BJ (cell line): ENCODE data around the gene TEX13A. TPM values are rescaled to one million over a fixed set of nuclear protein-coding genes. Genes with fewer than 3 reads are reported as not detected.

Experiments
- CTCF ChIA-PET: fragments of 350-600 bp; formaldehyde crosslinking; extraction: SDS; loops from one replicate; lab custom pipeline; 2021; ENCODE audit warnings: antibody characterized with exemption, inconsistent platforms; lab: Yijun Ruan, JAX
- POLR2A ChIA-PET: fragments of 300-600 bp; sonication (Branson Sonifier 250); formaldehyde crosslinking; extraction: SDS; loops from one replicate; lab custom pipeline; 2021; ENCODE audit warnings: antibody characterized with exemption; lab: Charles Lee
- DNase-seq: peaks from one replicate; pipeline ENCODE4 v3.0.0-alpha.2; 2011; ENCODE audit warnings: low read depth
- H3K27me3 ChIP-seq: 2 replicates; pipeline ENCODE4 v1.6.0; 2011; ENCODE audit warnings: low read length; ENCODE audit not compliant: control insufficient read depth, insufficient read depth
- H3K36me3 ChIP-seq: 2 replicates; pipeline ENCODE4 v1.5.1; 2011; ENCODE audit warnings: low read length; ENCODE audit not compliant: control insufficient read depth, insufficient read depth
- H3K4me3 ChIP-seq: 2 replicates; pipeline ENCODE4 v1.5.1; 2011; ENCODE audit warnings: low read depth, mild to moderate bottlenecking, control low read depth, low read length
- CTCF ChIP-seq: IDR thresholded peaks from 2 replicates; pipeline ENCODE4 v1.5.1; 2011; ENCODE audit warnings: low read depth, mild to moderate bottlenecking, control low read depth, inconsistent platforms, low read length, moderate library complexity; ENCODE audit not compliant: insufficient read depth
- polyA plus RNA-seq: library from polyadenylated mRNA; depleted of rRNA; stranded (reverse); fragments of >200 nt; gene quantifications from 2 replicates; pipeline ENCODE4 v1.2.3, GENCODE V29; 2011

TEX13A gene
- polyA plus RNA-seq, 1 experiment: not detected

DNA sequence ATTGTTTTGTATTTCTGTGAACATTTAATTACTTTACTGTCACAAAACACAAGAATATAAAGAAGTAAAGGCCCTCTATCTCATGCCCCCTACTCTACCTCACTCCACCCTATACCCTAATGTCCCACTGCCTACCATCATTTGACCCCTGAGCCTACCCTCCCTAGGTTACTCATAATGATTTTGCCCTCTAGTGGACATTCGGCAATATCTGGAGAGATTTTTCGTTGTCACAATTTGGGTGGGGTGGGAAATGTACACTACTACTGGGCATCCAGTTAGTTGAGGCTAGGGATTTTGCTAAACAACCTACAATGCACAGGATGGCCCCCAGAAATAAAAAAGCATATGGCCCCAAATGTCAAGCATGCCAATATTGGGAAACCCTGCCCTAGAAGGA lies 10.2 kb downstream of the TEX13A start:
- TF ChIP-seq CTCF: no peak
- H3K27me3 ChIP-seq: no peaks in the 10 kb centered on the region
- CTCF ChIA-PET: no interaction called here

DNA sequence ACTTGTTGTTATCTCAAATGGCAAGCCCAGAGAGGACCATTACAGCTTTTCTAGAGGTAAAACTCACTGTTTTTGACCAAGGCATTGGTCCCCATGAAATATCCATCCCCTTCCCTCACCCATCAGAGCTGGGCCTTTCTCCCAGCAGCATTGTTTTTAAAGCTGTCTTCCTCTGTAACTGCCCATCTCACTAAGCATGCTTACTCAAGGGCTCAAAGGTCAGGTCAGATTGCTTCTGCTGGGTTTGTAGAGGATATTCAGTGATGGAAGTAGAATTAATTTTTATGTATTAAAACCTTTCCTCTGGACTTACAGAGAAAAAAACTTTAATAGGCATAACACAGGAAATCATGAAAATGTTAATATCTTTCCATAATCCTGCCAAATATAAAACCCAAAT lies 11.1 kb downstream of the TEX13A start:
- Histone ChIP-seq H3K27me3 (no peaks in the 10 kb centered on the region), H3K4me3 (no peak overlapping the region), H3K36me3 (no peaks in the 10 kb centered on the region)
- TF ChIP-seq CTCF: no peak
- POLR2A ChIA-PET: no interaction called here
- no peak for DNase-seq
- CTCF ChIA-PET: no interaction called here

More for the DNA sequence above, 10.2 kb downstream of the TEX13A start:
- DNase-seq: no peak
- Histone ChIP-seq H3K4me3 (no peak overlapping the region), H3K36me3 (no peaks in the 10 kb centered on the region)
- POLR2A ChIA-PET: no interaction called here

GRCh38 chrX:105191878-105192277 lies 28.6 kb downstream of the TEX13A start:
- ChIA-PET POLR2A (no interaction called here), CTCF (interaction anchor here (0.6 to 1.5 kb wide), 5 partner anchors 8 to 629 kb away, joined by 3 to 7 read pairs (median 3); no protein-coding TSS in a partner anchor)
- Histone ChIP-seq H3K36me3 (no peaks in the 10 kb centered on the region), H3K4me3 (no peak overlapping the region), H3K27me3 (no peaks in the 10 kb centered on the region)
- peak; percentile 54 for TF ChIP-seq CTCF
- no peak for DNase-seq

GRCh38 chrX:105190252-105190853 lies 30.1 kb downstream of the TEX13A start:
- TF ChIP-seq CTCF: peak; percentile 57
- Histone ChIP-seq H3K27me3 (no peaks in the 10 kb centered on the region), H3K36me3 (no peaks in the 10 kb centered on the region), H3K4me3 (no peak overlapping the region)
- POLR2A ChIA-PET: no interaction called here
- no peak for DNase-seq
- CTCF ChIA-PET: interaction anchor here (0.9 to 1.7 kb wide), 4 partner anchors 72 to 521 kb away, joined by 3 to 5 read pairs (median 4); no protein-coding TSS in a partner anchor

DNA sequence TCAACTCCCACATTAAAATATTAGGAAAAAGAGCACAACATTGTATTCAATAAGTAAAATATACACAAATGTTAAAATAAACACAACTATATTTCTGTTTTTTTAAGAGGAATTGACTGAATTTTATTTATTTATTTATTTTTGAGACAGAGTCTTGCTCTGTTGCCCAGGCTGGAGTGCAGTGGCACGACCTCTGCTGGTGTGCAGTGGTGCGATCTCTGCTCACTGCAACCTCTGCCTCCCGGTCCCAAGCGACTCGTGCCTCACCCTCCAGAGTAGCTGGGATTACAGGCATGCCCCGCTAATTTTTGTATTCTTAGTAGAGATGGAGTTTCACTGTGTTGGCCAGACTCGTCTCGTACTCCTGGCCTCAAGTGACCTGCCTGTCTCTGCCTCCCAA lies 31.4 kb downstream of the TEX13A start:
- CTCF ChIA-PET: no interaction called here
- TF ChIP-seq CTCF: no peak
- Histone ChIP-seq H3K27me3 (no peaks in the 10 kb centered on the region), H3K4me3 (no peak overlapping the region), H3K36me3 (no peaks in the 10 kb centered on the region)
- DNase-seq: no peak
- POLR2A ChIA-PET: no interaction called here
